ENCODE data around the gene HNMT.

- TF ChIP-seq CTCF (optimal IDR thresholded peaks at IDR 0.05 in 1 of 3, IDR thresholded peaks at IDR 0.05 in 1 of 3, conservative IDR thresholded peaks at IDR 0.05 in 1 of 3; ENCODE audit: extremely low read depth in 1 of 3, insufficient read depth in 2 of 3, low read length in 3 of 3) (no peak), EZH2 (IDR thresholded peaks at IDR 0.05; ENCODE audit: low read length) (no peak)
Measured at GRCh38 chr2:138035608-138036217, 71.4 kb downstream of the HNMT start.
